OCI-LY3 (cell line): ENCODE measurements around the gene AMACR.

Source experiments
- EZH2phosphoT487 ChIP-seq: fragments of 200-600 bp; shearing (Covaris generic); IDR thresholded peaks from 2 replicates; pipeline ENCODE4 v1.6.1; 2018; ENCODE audit warnings: antibody characterized with exemption, mixed run types, low read depth
- TF ChIP-seq, protein P1 (sequence below): fragments of 200-600, 300-600 bp; sonication (generic); IDR thresholded peaks from 2 replicates; pipeline ENCODE4 v1.5.1; 2014; ENCODE audit warnings: antibody characterized with exemption, low read length, low read depth

DNA sequence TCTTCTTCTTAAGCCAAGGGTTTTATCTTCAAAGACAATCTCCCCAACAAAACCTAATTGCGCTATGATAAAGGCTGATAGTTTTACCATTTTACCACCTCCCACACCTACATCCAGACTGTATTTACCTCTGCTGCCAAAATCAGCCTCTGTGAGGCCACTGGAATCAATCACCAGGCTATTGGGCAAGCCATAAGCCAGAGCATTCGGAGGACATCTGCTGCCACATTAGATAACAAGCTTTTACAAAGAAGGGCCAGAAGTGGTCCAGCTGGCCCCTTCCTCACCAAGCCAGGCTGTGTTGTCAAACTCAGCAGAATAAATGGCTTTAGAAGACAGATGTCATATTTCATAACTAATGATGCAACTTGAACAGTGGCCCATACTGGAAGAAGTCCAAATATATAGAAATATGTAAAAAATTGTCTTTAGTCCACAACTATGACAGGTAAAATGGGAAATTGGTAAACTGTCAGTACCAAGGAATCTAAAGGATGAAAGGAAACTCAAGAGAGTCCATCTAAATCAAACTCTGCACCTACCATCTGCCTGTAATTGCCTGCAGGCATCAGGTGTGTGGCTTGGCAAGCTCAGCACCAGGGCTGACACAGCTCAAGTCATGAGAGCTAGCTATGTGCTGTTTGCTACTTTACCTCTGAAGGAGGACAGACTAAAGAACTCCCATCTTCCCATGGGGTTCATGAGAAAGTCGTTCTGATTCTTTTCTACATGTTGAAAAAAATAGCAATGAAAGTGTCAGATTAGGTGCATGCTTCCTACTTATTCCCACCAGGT, 39.4 kb downstream of the AMACR start:
- TF ChIP-seq, protein P1, sequence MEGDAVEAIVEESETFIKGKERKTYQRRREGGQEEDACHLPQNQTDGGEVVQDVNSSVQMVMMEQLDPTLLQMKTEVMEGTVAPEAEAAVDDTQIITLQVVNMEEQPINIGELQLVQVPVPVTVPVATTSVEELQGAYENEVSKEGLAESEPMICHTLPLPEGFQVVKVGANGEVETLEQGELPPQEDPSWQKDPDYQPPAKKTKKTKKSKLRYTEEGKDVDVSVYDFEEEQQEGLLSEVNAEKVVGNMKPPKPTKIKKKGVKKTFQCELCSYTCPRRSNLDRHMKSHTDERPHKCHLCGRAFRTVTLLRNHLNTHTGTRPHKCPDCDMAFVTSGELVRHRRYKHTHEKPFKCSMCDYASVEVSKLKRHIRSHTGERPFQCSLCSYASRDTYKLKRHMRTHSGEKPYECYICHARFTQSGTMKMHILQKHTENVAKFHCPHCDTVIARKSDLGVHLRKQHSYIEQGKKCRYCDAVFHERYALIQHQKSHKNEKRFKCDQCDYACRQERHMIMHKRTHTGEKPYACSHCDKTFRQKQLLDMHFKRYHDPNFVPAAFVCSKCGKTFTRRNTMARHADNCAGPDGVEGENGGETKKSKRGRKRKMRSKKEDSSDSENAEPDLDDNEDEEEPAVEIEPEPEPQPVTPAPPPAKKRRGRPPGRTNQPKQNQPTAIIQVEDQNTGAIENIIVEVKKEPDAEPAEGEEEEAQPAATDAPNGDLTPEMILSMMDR = no peak
- no peak for TF ChIP-seq EZH2phosphoT487
